Breast epithelium (tissue), 4 donors: ENCODE data around the gene IRF6. TPM values are rescaled to one million over a fixed set of nuclear protein-coding genes. Genes with fewer than 3 reads are reported as not detected.

Source experiments
- DNase-seq, 2 donors: peaks; one replicate each; pipeline ENCODE4 v3.0.0-alpha.2; 2019; ENCODE audit warnings: low spot score in 2 of 2
- H3K27ac ChIP-seq, 2 donors: fragments of 200-600 bp; sonication (generic) in 1 of 2; one replicate each; pipeline ENCODE4 v1.5.1; 2016 to 2019; ENCODE audit warnings: mild to moderate bottlenecking in 1 of 2
- H3K27me3 ChIP-seq, 2 donors: fragments of 200-600 bp; sonication (generic) in 1 of 2; one replicate each; pipeline versions ENCODE4 v1.5.1 to v1.6.0; 2017 to 2019; ENCODE audit warnings: control low read depth in 1 of 2, mild to moderate bottlenecking in 1 of 2
- H3K36me3 ChIP-seq: fragments of 200-600 bp; one replicate; pipeline ENCODE4 v1.5.1; 2019
- H3K4me1 ChIP-seq, 2 donors: fragments of 200-600 bp; sonication (generic); one replicate each; pipeline ENCODE4 v1.5.1; 2016 to 2019; ENCODE audit warnings: control low read depth in 1 of 2
- H3K4me3 ChIP-seq, 3 donors: fragments of 200-600 bp; sonication (generic); 1 replicate in 2 of 3; 2 replicates in 1 of 3; pipeline ENCODE4 v1.5.1; 2016 to 2019; ENCODE audit warnings: mild to moderate bottlenecking in 3 of 3, moderate library complexity in 2 of 3
- H3K9me3 ChIP-seq, 2 donors: fragments of 200-600 bp; sonication (generic) in 1 of 2; one replicate each; pipeline ENCODE4 v1.5.1; 2016 to 2019; ENCODE audit warnings: control low read depth in 1 of 2
- CTCF ChIP-seq, 3 donors: fragments of 450-650 bp; IDR thresholded peaks; one replicate each; pipeline ENCODE4 v1.5.1; 2016 to 2017; ENCODE audit warnings: antibody characterized with exemption in 3 of 3, mild to moderate bottlenecking in 3 of 3, moderate library complexity in 3 of 3
- POLR2A ChIP-seq: fragments of 450-650 bp; IDR thresholded peaks from one replicate; pipeline ENCODE4 v1.6.1; 2016; ENCODE audit warnings: antibody characterized with exemption, mild to moderate bottlenecking, moderate library complexity
- POLR2AphosphoS5 ChIP-seq, 3 donors: sonication (generic); formaldehyde crosslinking; IDR thresholded peaks; one replicate each; pipeline ENCODE4 v1.6.1; 2017; ENCODE audit warnings: antibody characterized with exemption in 3 of 3
- intact Hi-C: fragments of 100-400 bp; cut with DNase I; formaldehyde crosslinking; loops from one replicate; pipeline ENCODE4 v1.15.1; 2023; ENCODE audit warnings: low total_unique reads
- total RNA-seq, 3 donors: library from RNA; depleted of rRNA; stranded (reverse); fragments of >200 nt; gene quantifications; one replicate each; pipeline ENCODE4 v1.1.0, GENCODE V29; 2016

The IRF6 gene
- 10 to 100 TPM in 2 of 3 donors, 1 to 10 TPM in 1; 1.9 to 81.8 (median 42.9) TPM for total RNA-seq

DNA sequence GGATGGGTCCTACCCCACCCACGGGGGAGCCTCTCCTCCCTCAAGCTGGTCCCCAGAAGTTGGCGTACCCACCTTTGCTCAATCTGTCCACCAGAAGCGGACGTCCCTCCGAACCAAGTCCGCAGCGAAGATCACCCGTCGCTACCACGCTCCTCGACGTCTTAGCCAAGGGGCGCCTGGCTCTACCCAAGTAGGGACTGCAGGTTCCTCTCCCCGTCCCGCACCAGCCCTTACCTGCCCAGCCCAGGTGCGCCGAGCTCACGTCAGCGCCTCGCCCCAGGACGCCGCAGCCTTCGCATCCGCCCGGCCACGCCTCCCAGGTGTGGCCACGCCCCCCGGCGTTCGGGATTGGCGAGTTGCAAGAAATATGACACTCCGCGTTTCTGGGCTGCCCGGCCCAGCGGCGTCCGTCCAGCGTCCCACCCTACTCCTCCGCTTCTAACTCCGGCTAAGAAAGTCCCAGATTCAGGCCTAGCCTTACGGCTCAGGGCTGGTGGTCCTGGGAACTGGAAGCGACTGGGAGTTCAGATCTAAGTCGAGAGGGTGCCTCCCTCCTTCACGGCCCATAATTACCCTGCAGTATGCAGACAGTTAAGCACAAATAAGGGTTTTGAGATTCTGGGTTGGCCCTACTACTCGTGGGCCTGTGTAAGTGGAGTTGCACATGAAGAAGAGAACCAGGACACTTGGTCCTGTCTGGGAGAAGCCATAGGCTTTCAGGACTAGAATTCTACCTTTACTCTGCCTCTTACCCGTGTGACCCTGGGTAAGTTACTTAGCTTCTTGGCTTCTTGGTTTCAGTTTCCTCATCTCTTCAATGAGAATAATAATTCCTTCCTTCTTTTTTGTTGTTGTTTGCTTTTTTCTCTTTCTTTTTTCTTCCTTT, at the start of gene IRF6:
Gene IRF6 (minus strand): TSS at position 268 of the 886 bp plus-strand sequence. CDS start 4,729 bp downstream, outside the sequence.
- H3K36me3 ChIP-seq: no peaks in the 10 kb centered on the region
- H3K27me3 ChIP-seq: no peaks in the 10 kb centered on the region
- no peaks in the 10 kb centered on the region for H3K9me3 ChIP-seq
- peak within 1 kb of the TSS; percentile 97 to 99 for H3K27ac ChIP-seq
- H3K4me3 ChIP-seq: peak within 1 kb of the TSS; percentile 26 to 82 (median 82)
- TF ChIP-seq POLR2A: peak; percentile 93
- TF ChIP-seq CTCF (IDR thresholded peaks at IDR 0.05): no peak
- peak; percentile 57 to 98 (median 80) for TF ChIP-seq POLR2AphosphoS5 (IDR thresholded peaks at IDR 0.05)
- peak; percentile 96 to 97 for DNase-seq
- peaks cover 0 to 10% of the 10 kb centered on the region in 2 donors for H3K4me1 ChIP-seq
- intact Hi-C loops: no loop called here

GRCh38 chr1:209855623-209856022, 49.7 kb upstream of the IRF6 start:
- peaks cover 6% of the 10 kb centered on the region for H3K36me3 ChIP-seq
- no peak overlapping the region for H3K27ac ChIP-seq
- no peaks in the 10 kb centered on the region for H3K27me3 ChIP-seq
- intact Hi-C loops: no loop called here
- H3K9me3 ChIP-seq: no peaks in the 10 kb centered on the region
- no peaks in the 10 kb centered on the region for H3K4me1 ChIP-seq
- no peak for DNase-seq
- TF ChIP-seq CTCF (IDR thresholded peaks at IDR 0.05) (no peak), POLR2AphosphoS5 (IDR thresholded peaks at IDR 0.05) (no peak), POLR2A (no peak)
- H3K4me3 ChIP-seq: no peak overlapping the region

DNA sequence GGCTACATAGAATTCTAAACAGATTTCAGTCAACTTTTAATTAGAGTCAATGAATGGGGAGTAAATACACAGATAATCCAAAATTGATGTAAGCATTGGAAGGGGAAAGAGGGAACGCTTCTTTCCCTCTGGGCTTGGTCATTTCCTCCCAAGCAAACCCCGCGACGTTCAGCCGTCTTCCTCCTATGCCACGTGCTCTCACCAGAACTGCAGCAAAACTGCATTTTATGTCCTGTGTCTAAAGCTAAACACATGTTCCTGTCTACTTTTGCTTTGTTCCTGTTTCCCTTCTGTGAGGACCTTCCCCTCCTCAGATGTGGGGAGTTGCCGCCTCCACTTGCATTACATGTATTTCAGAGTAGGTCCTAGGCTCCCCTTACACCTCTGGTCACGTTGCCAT, 49.1 kb upstream of the IRF6 start:
- no peak for TF ChIP-seq CTCF (IDR thresholded peaks at IDR 0.05)
- TF ChIP-seq POLR2AphosphoS5 (IDR thresholded peaks at IDR 0.05): no peak
- no peak for TF ChIP-seq POLR2A
- Histone ChIP-seq H3K9me3 (no peaks in the 10 kb centered on the region), H3K27me3 (no peaks in the 10 kb centered on the region), H3K4me1 (no peaks in the 10 kb centered on the region), H3K36me3 (peaks cover 6% of the 10 kb centered on the region), H3K27ac (no peak overlapping the region), H3K4me3 (no peak overlapping the region)
- no peak for DNase-seq
- intact Hi-C loops: no loop called here

DNA sequence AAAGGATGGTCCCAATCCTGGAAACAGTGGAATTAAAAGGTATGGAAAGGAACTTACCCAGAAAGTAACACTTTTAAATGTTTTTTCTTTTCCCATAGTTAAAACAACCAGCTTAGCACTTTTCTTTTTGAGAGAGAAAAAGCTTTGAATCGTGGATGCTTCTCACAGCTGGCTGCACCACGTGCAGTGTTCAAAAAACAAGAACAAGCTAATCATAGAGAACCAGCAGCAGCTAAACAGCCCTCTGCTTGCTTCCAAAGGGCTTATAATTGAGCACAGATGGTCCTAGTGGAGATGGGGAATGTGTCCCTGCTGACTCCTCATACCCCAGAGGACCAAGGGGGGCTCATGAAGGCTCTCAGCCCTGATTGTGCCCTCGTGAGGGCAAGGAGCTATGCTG, 48.3 kb upstream of the IRF6 start:
- H3K36me3 ChIP-seq: peaks cover 6% of the 10 kb centered on the region
- TF ChIP-seq CTCF (IDR thresholded peaks at IDR 0.05): no peak
- no peak for TF ChIP-seq POLR2A
- no peak for TF ChIP-seq POLR2AphosphoS5 (IDR thresholded peaks at IDR 0.05)
- DNase-seq: no peak
- intact Hi-C loops: no loop called here
- H3K4me1 ChIP-seq: no peaks in the 10 kb centered on the region
- no peak overlapping the region for H3K4me3 ChIP-seq
- no peak overlapping the region for H3K27ac ChIP-seq
- no peaks in the 10 kb centered on the region for H3K9me3 ChIP-seq
- H3K27me3 ChIP-seq: no peaks in the 10 kb centered on the region

- Histone ChIP-seq H3K4me3 (no peak overlapping the region), H3K9me3 (no peaks in the 10 kb centered on the region), H3K4me1 (no peaks in the 10 kb centered on the region), H3K27ac (no peak overlapping the region), H3K36me3 (peaks cover 6% of the 10 kb centered on the region), H3K27me3 (no peaks in the 10 kb centered on the region)
- TF ChIP-seq POLR2AphosphoS5 (IDR thresholded peaks at IDR 0.05) (no peak), CTCF (IDR thresholded peaks at IDR 0.05) (no peak), POLR2A (no peak)
- intact Hi-C loops: no loop called here
- DNase-seq: no peak
Measured at GRCh38 chr1:209853676-209854075, 47.7 kb upstream of the IRF6 start.
